ENCODE measurements around the gene ITGB8. TPM values are rescaled to one million over a fixed set of nuclear protein-coding genes. Genes with fewer than 3 reads are reported as not detected.

ITGB8 gene
- total and polyA plus RNA-seq, 2 of the 4 experiments (the other 2 are of a cell fraction), result 2.6 to 10.2 TPM

- peaks cover 4% of the 10 kb centered on the region; the same call in 1 of the 2 replicates for H3K9me1 ChIP-seq (ENCODE audit: insufficient read depth, low read length)
These were observed 10.1 kb downstream of the ITGB8 start for GRCh38 chr7:20340839-20341238.

More at GRCh38 chr7:20340839-20341238, 10.1 kb downstream of the ITGB8 start:
- peaks cover 21% of the 10 kb centered on the region for H3K36me3 ChIP-seq (ENCODE audit: control insufficient read depth, insufficient read depth, low read length)
- H3K23ac ChIP-seq (ENCODE audit: low read depth, low read length), result no peak overlapping the region
- no peak overlapping the region for H2AK5ac ChIP-seq (ENCODE audit: low read depth, low read length)
- no peak for TF ChIP-seq RAD21 (IDR thresholded peaks at IDR 0.05; ENCODE audit: low read length)
- no peak for TF ChIP-seq CHD1 (IDR thresholded peaks at IDR 0.05; ENCODE audit: low read depth, low read length)
- no peak for TF ChIP-seq CEBPB (IDR thresholded peaks at IDR 0.05; ENCODE audit: low read depth, low read length)
- TF ChIP-seq RCOR1 (IDR thresholded peaks at IDR 0.05; ENCODE audit: insufficient replicate concordance, low read length), result no peak
- no peak for TF ChIP-seq BHLHE40 (IDR thresholded peaks at IDR 0.05; ENCODE audit: low read depth, low read length)
- no peak for TF ChIP-seq MXI1 (IDR thresholded peaks at IDR 0.05; ENCODE audit: borderline replicate concordance, low read depth, low read length)
- TF ChIP-seq FOS (IDR thresholded peaks at IDR 0.05; ENCODE audit: low read depth, low read length), result no peak
- no peak for TF ChIP-seq CTCF (conservative IDR thresholded peaks at IDR 0.05; ENCODE audit: low read depth, low read length)
- TF ChIP-seq POLR2A (IDR thresholded peaks at IDR 0.05; ENCODE audit: low read depth, low read length), result no peak
- TF ChIP-seq MAZ (IDR thresholded peaks at IDR 0.05; ENCODE audit: borderline replicate concordance, low read depth, low read length), result no peak
- no peak for TF ChIP-seq SMC3 (IDR thresholded peaks at IDR 0.05; ENCODE audit: low read depth, low read length)
- TF ChIP-seq, protein P1, sequence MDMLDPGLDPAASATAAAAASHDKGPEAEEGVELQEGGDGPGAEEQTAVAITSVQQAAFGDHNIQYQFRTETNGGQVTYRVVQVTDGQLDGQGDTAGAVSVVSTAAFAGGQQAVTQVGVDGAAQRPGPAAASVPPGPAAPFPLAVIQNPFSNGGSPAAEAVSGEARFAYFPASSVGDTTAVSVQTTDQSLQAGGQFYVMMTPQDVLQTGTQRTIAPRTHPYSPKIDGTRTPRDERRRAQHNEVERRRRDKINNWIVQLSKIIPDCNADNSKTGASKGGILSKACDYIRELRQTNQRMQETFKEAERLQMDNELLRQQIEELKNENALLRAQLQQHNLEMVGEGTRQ (IDR thresholded peaks at IDR 0.05; ENCODE audit: low read depth, low read length), result no peak
- no peak overlapping the region for H3K14ac ChIP-seq (replicated peaks; ENCODE audit: low read depth, low read length)
- no peaks in the 10 kb centered on the region for H3K9me3 ChIP-seq (ENCODE audit: control insufficient read depth, insufficient read depth, low read length)
- no peak overlapping the region for H3K4me3 ChIP-seq (ENCODE audit: insufficient read depth, low read depth, low read length)
- no peak overlapping the region for H2BK120ac ChIP-seq (ENCODE audit: low read depth, low read length)
- no peak overlapping the region for H2AFZ ChIP-seq (replicated peaks; ENCODE audit: low read length, poor library complexity)
- no peak overlapping the region for H3K18ac ChIP-seq (ENCODE audit: low read depth, low read length)
- no peak overlapping the region for H3K56ac ChIP-seq (ENCODE audit: extremely low read depth, insufficient read depth, low read length)
- no peak overlapping the region for H4K5ac ChIP-seq (ENCODE audit: low read depth, low read length)
- intact Hi-C loops (cut with micrococcal nuclease) (no loop called here), in situ Hi-C loops (cut with MboI; ENCODE audit: low sequenced_read_pairs) (no loop called here), dilution Hi-C loops (cut with HindIII; ENCODE audit: low sequenced_read_pairs, unreplicated experiment) (no loop called here)
- H4K20me1 ChIP-seq (ENCODE audit: insufficient read depth, low read length), result no peaks in the 10 kb centered on the region
- H3K79me1 ChIP-seq (ENCODE audit: low read depth in 1 of 2, low read length in 2 of 2), result no peaks in the 10 kb centered on the region
- no peak overlapping the region for H2AK9ac ChIP-seq (replicated peaks; ENCODE audit: low read depth, low read length, poor library complexity)
- no peak overlapping the region for H3K27ac ChIP-seq (ENCODE audit: insufficient read depth, low read length)
- DNase-seq, result no peak
- no peaks in the 10 kb centered on the region for H3K4me1 ChIP-seq (ENCODE audit: control insufficient read depth, insufficient read depth, low read length)
- BruUV-seq (replicated peaks), result no TSS peak
- no peak overlapping the region for H2BK5ac ChIP-seq (ENCODE audit: low read depth, low read length, poor library complexity, severe bottlenecking)
- POLR2A ChIA-PET (ENCODE audit: unreplicated experiment), result no interaction called here
- H3K9ac ChIP-seq (ENCODE audit: low read depth, low read length), result no peak overlapping the region
- ATAC-seq (ENCODE audit: low read depth), result no peak
- no peak overlapping the region for H2BK15ac ChIP-seq (ENCODE audit: low read depth, low read length)
- H4K8ac ChIP-seq (ENCODE audit: low read depth in 2 of 2, low read length in 2 of 2), result no peak overlapping the region
- no peaks in the 10 kb centered on the region for H3K27me3 ChIP-seq (ENCODE audit: control insufficient read depth, insufficient read depth, low read length)
- no peak overlapping the region for H2BK20ac ChIP-seq (ENCODE audit: low read depth, low read length)
- no peak overlapping the region for H4K91ac ChIP-seq (ENCODE audit: insufficient read depth, low read depth, low read length)
- no peak overlapping the region for H3K4ac ChIP-seq (ENCODE audit: low read depth, low read length)
- CTCF ChIA-PET, result interaction anchor here (1.4 kb wide), 1 partner anchor 10 kb away, joined by 3 read pairs; the partner anchor contains the start of gene ITGB8
- no peak overlapping the region for H3K4me2 ChIP-seq (ENCODE audit: low read depth, low read length)

Data from IMR-90 (cell line).